Hepatic stellate cell (primary cell): ENCODE data around the gene ZBTB44.
"Not testable (repeated sequence)": the region's sequence is repeated elsewhere in the genome, so short reads cannot be mapped to it uniquely, and the experiment has no call there.

Experiments used
- DNase-seq: peaks from one replicate; pipeline ENCODE4 v3.0.0; 2011; ENCODE audit warnings: low spot score

ZBTB44 gene, protein sequence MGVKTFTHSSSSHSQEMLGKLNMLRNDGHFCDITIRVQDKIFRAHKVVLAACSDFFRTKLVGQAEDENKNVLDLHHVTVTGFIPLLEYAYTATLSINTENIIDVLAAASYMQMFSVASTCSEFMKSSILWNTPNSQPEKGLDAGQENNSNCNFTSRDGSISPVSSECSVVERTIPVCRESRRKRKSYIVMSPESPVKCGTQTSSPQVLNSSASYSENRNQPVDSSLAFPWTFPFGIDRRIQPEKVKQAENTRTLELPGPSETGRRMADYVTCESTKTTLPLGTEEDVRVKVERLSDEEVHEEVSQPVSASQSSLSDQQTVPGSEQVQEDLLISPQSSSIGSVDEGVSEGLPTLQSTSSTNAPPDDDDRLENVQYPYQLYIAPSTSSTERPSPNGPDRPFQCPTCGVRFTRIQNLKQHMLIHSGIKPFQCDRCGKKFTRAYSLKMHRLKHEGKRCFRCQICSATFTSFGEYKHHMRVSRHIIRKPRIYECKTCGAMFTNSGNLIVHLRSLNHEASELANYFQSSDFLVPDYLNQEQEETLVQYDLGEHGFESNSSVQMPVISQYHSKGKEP

DNA sequence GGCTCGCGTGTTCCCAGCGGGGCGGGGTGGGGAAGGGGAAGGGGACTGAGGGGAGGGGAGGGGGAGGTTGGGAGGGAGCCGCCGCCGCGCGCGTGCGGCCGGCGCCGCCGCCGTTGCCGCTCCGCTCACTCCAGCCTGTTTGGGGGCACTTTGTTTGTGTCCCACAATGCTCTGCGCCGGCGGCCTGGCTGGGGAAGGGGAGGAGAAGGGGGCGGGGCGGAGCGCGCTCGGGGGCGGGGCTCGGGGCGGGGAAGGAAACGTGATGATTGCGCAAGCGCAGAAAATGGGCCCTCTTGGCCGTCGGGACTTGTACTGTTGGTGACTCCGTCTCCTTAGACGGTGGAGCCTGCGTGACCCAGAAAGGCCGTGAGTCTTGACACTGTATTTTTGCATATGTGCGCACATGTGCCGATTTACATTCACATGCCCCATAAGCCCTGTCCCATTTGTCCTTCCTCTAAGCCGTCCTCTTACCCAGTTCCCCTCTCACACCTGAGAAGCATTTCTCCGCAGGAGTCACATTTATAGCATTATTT, at the start of gene ZBTB44:
ZBTB44 (minus strand) TSS at position 168 of the 536 bp plus-strand sequence. CDS start 53,044 bp downstream, outside the sequence.
- peak; percentile 91 for DNase-seq

DNA sequence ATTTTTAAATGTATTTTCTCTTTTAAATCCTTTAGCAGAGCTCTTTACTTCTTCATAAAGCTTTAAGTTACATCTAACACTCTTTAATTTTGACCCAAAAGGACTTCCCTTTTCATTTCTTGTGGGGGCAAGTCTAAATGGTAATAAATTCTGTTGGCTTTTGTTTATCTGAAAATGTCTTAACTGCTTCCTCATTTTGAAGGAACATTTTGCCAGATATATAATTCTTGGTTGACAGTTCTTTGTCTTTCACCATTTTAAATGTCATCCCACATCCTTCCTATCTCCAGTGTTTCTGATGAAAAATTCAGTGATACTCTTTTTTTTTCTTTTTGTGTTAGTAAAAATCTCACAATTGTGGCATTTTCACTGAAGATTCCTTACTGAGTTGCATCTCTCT, 44.7 kb upstream of the ZBTB44 start:
- no peak for DNase-seq

DNA sequence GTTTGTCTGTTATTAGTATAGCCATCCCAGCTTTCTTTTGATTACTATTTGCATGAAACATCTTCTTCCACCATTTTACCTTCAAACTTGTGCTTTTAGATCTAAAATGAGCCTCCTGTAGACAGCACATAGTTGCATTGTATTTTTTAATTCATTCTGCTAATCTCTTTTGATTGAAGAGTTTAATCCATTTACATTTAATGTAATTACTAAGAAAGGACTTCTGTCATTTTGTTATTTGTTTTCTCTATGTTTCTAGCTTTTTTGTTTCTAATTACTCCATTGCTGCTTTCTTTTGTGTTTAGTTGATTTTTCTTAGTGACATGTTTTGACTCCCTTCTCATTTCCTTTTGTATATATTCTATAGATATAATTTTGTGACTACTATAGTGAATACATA, 43.7 kb upstream of the ZBTB44 start:
- DNase-seq = no peak

DNA sequence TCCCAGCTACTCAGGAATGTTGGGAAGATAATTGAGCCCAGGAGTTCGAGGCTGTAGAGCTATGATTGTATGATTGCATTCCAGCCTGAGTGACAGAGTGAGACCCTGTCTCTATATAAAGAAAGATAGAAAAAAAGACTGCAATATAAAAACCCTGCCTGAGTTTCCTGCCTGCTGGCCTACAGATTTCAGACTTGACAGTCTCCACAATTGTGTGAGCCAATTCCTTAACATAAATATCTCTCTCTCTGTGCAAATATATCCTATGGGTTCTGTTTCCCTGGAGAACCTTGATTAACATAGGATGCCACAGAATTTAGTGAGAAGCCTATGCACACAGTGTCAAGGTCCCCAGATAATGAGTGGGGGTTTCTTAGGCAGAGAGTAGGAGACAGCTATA, 32.5 kb upstream of the ZBTB44 start:
- DNase-seq = no peak

DNA sequence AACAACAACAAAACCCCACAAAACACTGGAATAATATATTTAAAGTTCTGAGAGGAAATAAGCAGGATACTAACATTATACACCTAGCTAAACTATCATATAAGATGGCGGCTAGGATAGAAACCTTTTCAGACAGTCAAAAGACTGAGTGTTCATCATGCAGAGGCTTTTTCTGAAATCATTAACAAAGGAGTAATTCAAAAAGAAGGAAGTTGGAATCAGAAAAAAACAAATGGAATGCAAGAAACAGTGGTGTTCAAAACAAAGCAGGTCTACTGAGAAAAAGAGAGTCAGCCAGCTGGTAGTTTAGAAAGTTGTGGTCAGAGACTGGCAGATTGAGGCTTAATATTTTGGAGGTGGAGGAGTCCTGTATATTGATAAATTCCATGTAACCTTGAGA, 30.1 kb upstream of the ZBTB44 start:
- no peak for DNase-seq

DNA sequence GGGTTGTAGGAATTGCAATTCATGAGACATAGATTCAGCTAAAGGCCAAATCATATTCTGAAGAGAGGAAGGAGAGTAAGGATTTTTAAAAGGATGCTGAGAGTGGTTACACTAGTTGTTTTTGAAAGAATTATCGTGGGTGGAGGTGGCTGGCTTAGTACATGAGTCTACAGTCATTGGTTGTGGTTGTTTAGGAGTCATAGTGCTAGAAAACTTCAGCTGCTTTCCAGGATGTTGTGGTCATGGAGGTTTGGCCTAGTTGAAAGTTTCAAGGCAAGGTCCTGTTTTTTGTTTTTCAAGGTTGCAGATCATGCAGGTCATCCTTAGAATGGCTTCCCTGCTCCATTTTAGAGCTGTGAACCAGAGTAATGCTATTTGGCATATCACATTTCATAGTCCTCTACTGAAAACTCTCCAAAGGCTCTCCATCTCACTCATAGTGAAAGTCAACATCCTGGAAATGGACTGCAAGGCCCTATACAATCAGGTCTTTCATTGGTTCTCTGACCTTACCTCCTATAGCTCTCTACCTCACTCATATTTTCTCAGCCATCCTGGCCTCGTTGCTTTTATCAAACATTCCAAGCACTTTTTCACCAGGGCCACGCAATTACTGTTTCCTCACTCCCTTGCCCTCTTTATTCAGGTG, 26.1 kb upstream of the ZBTB44 start:
- no peak for DNase-seq

DNA sequence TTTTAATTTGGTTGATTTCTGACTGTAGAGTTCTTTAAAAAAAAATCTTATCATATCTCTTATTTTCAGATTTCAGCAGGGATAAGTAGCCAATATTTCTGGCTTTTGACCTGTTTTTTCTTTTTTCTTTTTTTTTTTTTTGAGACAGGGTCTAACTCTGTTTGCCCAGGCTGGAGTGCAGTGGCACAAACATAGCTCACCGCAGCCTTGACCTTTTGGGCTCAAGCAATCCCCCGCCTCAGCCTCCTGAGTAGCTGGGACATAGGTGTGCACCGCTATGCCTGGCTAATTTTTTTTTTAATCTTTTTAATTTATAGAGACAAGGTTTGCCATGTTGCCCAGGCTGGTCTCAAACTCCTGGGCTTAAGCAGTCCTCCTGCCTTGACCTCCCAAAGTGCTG, 23.9 kb upstream of the ZBTB44 start:
- DNase-seq = no peak

DNA sequence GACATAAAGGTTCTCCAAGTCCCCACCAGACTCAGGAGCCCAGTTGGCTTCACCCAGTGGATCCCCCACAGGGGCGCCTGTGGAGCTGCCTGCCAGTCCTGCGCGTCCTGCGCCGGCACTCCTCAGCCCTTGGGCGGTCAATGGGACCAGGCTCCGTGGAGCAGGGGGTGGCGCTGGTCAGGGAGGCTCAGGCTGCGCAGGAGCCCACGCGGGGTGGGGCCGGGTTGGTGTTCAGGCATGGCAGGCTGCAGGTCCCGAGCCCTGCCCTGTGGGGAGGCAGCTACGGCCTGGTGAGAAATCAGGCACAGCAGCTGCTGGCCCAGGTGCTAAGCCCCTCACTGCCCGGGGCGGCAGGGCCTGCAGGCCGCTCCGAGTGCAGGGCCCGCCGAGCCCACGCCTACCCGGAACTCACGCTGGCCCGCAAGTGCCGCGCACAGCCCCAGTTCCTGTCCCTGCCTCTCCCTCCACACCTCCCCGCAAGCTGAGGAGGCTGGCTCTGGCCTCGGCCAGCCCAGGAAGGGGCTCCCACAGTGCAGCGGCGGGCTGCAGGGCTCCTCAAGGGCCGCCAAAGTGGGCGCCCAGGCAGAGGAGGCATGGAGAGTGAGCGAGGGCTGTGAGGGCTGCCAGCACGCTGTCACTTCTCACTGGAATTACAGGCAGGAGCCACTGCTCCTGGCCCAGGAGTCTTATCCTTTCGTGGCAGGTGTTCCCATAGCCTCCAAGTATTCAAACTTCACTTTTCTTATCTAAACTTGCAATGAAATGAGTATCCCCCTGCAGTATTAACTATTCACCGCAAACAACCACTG, 22.8 kb upstream of the ZBTB44 start:
- DNase-seq = no peak

DNA sequence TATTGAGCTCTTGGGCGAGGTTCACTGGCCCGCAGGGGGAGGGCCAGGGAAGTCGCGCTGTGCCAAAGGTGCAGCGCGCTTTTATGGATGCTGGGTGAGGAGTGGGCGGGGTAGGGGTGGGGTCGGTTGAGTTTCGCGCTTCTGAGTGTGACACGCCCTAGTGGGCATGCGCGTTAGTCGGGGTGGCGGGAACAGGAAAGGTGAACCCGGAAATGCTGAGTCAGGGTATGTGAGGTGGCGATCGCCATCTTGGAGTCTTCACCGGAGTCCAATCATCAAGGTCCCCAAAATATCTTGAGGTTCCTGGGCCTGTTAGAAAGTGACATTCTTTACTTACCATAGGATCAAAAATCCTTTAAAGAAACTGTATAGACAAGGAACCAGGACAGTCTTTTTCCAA, 16.7 kb upstream of the ZBTB44 start:
- DNase-seq = not testable (repeated sequence)

DNA sequence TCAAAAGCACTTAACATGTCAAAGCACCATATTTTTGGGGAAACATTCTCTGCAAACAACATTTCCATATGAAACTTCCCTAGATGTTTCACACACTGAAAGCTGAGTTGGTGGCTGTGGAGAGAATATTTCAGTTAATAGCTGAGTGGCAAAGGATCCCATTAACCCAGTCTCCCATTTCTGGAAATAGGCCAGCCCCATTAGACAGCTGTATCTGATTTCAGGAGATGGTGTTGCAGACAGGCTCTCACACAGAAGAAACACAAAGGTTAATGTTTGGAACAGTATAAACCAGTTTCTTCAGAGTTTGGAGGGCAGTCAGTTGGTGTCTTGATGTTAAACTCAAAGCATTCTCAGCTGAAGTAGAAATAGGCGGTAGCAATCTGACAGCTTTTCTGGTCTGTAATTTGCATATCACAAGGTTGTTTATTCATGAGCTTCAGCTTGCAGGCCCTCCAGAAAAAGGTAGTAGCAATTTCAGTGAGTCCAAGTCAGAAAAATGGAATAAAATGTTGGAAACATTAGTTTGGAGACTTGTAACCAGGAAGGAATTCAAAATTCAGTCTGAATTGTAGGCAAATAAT, 15.5 kb upstream of the ZBTB44 start:
- no peak for DNase-seq

DNA sequence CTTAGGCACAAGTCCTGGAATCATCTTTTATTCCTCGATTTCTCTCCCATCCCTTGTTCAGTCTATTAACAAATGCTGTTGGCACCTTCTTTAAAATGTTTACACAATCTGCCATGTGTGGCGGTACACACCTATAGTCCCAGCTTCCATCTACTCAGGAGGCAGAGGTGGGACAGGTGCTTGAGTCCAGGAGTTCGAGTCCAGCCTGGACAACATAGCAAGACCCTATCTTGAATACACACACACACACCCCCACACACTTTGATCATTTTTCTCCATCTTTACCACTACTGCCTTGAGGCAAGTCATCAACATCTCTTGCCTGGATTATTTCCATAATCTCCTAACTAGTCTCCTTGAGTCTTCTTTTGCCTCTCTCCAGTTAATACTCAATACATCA, 13.7 kb upstream of the ZBTB44 start:
- DNase-seq = no peak

DNA sequence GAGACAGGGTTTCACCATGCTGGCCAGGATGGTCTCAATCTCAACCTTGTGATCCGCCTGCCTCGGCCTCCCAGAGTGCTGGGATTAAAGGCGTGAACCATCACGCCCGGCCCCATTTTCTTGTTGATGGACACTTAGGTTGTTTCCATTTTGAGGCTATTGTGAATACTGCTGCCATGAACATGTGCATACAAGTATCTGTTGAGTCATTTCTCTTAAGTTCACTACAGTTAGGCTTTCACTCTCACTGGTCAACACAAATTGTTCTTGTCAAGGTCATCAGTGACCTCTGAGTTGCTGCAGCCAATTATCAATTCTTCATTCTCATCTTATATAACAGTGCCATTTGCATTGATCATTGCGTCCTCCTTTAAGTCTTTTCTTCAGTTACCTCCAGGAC, 13.0 kb upstream of the ZBTB44 start:
- no peak for DNase-seq

DNA sequence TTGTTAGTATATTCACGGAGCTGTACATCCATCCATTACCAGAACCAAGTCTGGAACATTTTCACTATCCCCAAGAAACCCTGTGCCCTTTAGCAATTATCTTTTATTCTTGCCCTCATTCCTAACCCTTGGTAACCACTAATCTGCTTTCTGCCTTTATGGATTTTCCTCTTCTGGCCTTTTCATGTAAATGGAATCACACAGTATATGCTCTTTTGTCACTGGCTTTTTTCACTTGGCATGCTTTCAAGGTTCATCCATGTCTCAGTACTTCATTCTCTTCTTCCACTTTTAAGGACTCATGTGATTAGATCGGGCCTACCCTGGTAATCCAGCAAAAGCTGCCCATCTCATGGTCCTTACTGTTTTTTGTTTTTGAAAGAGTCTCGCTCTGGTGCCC, 11.0 kb upstream of the ZBTB44 start:
- no peak for DNase-seq

DNA sequence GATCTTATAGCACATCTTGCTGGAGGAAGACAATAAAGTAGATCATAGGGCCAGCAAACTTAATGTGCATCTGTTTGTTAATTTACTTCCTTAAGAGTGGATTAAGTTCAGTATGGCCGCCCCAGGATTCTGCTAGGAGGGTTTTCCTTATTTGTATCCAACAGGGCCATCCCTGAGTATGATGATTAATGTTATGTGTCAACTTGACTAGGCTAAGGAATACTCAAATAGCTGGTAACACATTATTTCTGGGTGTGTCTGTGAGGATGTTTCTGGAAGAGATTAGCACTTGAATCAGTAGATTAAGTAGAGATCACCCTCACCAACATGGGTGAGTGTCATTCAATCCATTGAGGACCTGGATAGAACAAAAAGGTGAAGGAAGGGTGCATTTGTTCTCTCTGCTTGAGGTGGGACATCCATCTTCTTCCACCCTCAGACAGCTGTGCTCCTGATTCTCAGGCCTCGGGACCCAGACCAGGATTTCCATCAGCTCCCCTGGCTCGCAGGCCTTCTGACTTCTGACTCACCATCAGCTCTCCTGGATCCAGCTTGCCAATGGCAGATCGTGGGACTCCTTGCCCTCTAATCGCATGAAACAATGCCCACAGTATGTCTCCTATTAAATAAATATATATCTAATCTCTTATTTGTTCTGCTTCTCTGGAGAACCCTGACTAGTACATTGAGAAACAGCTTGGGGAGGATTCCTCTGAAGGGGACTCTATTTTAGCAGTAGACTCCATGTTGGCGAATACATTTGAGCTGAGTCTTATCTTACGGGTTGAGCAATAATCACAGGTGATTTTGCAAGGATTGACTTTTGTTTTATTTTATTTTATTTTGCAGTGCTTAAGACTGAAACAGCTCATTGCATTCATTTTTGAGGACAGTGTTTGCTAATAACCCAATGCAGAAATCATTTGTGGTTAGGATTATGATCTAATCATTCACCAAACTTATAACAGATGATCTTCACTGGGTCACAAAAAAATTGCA, 9.0 kb upstream of the ZBTB44 start:
- no peak for DNase-seq

DNA sequence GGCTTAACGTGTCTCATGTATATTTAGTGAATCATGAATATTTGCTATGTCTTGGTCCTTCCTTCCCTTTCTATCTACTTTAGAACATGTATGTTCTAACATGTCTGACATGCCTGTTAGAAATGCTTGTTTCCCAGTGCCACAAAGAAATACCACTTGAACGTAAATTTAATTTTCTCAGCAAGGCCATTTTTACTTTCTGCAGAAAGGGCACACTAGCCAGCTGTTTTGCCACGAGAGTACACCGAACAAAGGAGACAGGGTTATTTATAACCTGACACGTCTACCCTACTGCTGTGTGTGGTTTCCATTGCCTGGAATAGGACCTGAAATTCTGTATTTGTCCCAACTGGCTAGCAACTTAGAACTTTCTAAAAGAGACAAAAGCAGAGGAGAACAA, 7.4 kb upstream of the ZBTB44 start:
- no peak for DNase-seq

DNA sequence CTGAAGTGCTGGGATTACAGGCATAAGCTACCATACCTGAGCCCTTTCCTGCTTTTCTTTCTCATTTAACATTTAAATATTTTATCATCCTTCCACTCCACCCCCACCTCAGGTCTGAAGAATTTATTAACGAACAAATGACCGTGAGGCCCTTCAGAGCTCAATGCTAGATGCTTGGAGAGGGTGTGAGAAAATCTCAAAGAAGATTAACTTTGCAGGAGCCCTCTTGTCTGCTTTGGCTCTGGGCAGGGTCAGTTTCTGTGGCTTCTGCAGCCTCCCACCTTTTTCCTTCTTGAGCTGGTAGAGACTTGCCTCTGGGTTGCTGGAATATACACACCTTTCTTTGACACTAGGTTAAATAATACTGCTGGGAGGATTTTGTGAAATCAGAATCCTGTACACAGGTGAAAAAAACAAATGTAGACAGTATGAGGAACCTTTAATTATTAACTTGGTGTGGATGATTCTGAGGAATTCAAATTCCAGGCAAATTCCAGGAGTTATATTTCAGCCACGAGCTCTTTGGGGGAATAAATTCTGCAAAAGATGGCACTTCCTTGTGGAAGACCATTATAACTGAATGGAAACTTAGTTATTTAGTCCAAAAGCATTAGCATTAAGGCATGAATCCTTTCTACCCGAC, 3.4 kb upstream of the ZBTB44 start:
- DNase-seq = no peak

DNA sequence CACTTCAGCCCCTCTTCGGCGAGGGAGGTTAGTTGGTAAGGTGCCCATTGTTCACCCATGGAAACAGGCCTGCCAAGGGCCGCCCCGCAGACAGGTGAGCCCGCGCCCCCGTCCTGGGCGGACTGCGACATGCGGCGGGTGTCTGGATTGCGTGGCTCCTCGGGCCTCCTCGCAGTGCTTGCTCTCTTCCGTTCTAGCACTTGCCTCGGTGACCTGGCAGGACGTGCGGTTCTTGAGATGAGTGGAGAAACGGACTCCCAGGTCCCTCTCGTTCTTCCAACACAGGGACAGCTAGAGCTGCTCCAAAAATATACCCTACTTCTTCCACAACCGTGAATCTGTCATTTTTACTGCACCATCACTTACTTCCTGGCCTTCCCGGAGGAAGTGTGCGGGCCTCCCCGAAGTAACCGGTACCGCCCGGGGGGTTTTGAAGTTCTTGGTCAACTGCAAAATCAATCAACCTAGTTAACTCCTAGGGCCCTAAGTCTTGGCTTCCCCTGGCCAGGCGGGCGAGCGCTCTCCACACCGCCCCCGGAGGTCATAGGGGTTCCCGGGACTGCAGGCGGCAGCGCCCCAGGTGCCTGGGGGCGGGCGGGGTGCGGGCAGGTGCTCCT, 745 bp upstream of the ZBTB44 start:
- DNase-seq = no peak

DNA sequence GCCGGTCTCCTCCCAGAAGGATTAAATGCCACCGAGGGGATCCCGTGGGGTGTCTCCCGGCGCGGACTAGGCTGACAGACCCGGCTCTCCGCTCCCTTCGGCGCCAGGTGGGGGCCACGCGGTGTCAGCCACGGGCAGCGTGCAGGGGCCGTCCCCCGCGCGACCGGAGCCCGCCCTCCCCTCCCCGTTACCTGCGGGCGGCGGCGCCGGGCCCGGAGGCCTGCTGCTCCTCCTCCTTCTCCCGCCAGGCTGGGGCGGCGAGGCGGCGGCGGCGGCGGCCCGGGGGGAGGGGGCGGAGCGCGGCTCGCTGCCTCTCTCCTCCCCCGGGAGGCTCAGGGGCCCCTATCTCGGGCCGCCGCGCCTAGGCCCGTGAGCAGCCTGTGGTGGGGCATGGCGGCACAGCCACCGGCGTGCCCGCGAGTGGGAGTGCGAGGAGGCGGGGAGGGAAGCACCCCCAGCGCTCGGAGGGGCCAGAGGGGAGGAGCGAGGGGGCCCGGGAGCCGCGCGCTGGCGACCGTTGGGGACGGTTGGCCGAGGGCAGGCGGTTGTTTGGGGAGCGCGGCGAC, 450 bp downstream of the ZBTB44 start:
- DNase-seq = peak; percentile 66
